Measurements from ENCODE around the gene FKBP2.
"Not testable (repeated sequence)": the region's sequence is repeated elsewhere in the genome, so short reads cannot be mapped to it uniquely, and the experiment has no call there.

Gene FKBP2

DNA sequence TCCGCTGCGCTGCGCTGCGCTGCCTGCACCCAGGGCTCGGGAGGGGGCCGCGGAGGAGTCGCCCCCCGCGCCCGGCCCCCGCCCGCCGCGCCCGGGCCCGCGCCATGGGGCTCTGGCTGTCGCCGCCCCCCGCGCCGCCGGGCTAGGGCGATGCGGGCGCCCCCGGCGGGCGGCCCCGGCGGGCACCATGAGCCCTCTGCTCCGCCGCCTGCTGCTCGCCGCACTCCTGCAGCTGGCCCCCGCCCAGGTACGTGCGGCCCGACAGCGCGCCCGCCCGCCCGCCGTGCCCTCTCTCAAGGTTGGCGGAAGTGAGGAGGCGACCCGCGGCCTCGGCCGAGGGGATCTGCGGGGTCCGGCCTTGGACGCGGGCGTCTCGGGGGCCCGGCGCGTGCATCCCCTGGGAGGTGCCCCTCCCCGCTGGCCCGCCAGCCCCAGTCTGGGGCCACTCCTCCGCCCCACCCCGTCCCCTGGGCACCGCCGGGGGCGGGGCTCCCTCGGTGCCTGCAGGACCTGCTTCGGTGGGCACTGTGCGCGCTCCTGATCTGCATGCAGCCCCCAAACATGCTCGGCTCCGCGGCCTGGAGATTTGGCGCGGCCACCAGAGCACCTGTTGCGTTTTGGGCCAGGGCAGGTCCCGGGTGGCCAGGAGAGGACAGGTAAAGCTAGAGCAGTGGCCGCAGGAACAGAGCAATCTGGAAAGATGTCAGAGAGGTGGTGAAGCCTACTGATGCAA, 6.1 kb upstream of the FKBP2 start:
- DNase-seq (ENCODE audit: low read depth) = no peak

DNA sequence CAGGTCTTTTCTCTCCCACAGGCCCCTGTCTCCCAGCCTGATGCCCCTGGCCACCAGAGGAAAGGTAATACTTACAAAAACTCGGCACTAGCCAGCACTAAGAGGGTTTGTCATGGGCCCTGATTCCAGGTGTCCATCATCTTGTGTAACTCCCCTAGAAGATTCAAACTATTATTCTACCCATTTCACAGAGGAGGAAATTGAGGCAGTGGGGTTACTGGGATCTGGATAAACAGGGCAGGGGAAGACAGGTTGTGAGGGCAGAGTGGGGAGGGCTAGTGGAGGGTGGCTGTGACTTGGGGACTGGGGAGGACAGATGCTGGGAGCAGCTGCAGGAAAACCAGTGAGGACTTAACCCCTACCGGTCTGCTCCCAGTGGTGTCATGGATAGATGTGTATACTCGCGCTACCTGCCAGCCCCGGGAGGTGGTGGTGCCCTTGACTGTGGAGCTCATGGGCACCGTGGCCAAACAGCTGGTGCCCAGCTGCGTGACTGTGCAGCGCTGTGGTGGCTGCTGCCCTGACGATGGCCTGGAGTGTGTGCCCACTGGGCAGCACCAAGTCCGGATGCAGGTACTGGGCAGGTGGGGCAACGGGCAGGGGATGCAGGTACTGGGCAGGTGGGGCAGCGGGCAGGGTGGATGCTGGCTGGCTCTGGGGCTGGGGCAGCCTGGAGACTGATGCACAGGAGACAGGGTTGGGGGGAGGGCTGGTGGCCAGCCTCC, 5.3 kb upstream of the FKBP2 start:
- no peak for DNase-seq (ENCODE audit: low read depth)

DNA sequence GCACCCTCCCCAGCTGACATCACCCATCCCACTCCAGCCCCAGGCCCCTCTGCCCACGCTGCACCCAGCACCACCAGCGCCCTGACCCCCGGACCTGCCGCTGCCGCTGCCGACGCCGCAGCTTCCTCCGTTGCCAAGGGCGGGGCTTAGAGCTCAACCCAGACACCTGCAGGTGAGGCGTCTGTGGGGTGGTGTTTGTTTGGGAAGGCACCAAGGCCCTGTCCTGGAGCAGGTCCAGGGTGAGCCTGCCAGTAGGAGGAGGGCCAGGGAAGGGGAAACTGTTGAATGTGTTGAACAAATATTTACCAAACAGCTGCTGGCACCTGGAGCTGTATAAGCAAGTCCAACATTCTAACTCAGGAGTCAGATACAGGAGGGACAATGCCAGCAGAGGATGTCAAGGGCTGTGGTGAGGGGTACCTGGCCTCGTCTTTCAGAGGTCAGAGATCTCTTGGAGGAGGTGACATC, 3.4 kb upstream of the FKBP2 start:
- DNase-seq (ENCODE audit: low read depth) = no peak

DNA sequence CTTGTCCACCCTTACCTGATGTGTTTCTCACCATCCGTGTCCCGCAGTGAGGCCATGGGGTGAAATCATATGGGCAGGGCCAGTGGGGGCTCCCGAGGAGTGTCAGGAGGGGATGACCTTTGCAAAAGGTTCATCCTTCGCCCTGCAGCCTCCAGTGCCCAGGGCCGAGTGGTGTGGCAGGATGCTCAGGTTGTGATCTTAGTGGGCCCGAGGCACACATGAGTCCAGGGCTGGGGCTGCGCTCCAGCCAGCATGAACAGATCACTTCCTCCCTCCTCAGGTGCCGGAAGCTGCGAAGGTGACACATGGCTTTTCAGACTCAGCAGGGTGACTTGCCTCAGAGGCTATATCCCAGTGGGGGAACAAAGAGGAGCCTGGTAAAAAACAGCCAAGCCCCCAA, 2.8 kb upstream of the FKBP2 start:
- DNase-seq (ENCODE audit: low read depth) = no peak

DNA sequence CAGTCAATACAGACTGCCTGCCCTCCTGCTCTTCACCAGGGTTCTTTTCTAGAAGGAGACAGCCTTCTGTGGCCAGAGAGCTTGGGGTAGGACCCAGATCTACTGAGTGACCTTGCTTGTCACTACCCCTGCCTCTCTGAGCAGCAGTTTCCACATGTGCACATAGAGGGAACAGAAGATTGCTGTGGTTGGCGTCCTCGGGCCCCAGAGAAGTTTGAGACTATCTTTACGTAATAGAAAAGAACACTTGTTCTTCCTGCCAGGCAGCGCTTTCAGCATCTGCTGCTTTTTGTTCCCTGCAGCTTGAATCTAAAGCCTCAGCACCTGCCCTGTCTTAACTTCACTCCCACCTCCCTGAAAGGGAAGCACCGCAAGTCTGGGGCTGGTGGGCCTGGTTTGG, 1.9 kb upstream of the FKBP2 start:
- DNase-seq (ENCODE audit: low read depth) = no peak

DNA sequence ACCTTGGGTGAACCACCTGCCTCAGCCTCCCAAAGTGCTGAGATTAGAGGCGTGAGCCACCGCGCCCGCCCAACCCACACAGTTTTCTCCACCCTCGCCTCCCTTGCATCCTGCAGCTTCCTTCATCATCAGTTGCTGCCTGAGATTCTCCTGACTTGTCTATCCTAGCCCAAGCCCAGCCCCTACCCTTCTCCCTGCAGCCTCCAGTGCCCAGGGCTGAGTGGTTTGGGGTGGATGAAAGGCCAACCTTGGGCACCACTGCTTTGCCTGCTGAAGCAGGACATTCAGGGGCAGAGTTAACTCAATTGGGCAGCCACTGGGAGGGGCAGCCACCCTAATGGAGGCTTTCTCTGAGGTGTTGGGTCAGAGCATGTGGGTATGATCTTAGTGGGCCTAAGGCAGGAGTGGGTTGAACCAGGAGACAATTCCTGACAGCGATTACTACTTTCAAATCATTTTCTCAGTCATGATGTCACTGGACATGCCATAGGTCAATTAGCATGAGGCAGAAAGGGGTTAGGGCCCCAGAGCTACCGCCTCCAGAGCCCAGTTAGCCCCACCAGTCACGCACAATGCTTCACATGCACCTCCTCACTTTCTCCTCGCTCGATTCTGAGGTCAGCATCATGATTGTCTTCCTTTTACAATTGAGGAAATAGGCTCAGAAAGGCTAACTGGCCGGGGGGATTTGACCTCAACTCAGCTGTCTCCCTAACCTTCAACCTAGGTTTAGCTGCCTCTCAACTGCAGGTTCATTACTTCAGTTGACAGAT, 1.0 kb upstream of the FKBP2 start:
- no peak for DNase-seq (ENCODE audit: low read depth)

DNA sequence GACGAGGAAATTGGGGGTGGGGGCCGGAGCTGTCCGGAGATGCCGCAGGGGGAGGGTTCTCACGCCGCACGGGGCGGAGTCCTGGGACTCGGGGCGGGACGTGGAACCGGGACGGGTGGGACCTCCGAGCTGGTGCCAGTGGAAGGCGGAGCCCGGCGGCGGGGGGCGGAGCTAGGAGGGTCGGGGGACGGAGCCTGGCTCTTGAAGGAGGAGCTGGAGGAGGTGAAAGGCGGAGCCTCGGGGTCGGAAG, 271 bp downstream of the FKBP2 start:
- no peak for DNase-seq (ENCODE audit: low read depth)

DNA sequence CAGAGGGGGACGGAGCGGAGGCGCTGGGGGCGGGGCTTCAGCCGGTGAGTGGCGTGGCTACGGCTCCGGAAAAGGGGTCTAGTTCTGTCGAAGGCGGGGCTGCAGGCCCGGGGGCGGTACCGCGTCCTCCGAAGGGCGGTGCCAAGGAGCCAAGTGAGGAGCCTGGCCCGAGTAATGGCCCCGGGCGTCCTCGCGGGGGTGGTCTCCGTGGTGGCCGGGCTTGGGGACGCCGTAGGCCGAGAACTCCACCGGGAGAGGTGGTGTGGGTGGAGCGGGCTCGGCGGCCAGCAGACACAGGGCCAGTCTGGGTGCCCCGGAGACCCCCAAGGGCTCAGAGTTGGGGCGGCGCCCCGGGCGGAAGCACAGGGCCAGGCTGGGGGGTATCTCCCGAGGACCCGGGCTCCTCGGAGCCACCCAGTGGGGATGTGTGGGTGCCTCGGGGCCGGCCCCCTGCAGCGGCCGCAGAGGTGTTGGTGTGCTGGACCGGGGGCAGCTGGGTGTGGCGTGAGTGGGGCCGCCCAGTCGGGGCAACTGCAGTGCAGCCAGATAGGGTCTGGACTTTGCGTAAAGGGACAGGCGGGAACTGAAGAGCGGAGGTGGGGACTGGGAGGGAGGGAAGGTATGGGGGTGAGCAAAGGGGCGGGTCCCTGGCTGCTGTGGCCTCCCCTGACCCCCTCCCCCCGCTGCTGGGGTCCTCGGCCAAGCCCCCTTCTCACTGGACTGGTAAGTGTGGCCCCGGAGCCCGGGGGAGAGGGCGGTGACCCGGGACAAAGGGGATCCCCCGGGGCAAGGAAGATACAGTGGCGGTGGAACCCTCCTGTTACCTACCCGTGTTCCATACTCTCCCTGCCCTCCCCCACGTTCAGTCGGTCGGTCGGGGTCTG, 838 bp downstream of the FKBP2 start:
- peak; percentile 96 for DNase-seq (ENCODE audit: low read depth)

DNA sequence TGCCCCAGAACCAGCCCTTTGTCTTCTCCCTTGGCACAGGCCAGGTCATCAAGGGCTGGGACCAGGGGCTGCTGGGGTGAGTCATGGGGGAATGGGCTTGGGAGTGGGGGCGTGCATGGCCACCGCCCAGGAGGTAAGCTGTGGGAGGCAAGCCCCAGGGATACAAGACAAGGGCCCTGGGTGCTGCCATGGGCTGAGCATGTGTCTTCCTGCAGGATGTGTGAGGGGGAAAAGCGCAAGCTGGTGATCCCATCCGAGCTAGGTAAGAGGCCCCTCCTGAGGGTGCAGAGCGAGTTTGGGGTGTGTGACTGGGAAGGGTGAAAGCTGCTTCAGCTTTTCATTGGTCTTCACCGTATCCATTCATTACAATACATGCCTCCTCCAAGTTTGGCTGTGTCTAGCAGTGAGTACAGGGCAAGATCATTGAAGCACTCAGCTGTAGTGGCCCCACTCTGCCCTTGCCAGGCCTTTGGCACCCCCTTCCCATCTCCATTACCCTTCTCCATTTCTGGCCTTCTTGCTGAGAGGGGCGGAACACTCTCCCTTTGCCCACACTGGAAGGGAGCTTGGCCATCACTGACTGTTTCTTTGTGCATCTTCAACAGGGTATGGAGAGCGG, 2.5 kb downstream of the FKBP2 start:
- DNase-seq (ENCODE audit: low read depth) = no peak

DNA sequence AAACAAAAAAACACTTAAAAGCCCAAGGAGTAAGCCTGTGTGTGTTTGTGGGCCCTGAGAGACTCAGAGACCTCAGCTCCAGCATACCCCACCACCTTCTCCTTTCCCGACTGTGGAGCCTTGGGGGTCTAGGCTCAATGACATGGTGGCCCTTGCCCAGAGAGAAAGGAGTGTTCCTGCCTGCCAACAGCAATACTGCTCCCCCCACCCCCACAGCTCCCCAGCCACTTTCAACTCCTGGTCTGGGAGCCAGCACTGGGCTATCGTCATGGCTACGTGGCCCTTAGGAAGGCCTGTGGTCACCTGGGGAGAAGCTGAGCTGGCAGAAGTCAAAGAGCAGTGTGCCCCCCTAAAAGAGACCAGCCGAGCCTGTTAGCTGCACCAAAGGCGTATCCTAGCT, 3.2 kb downstream of the FKBP2 start:
- no peak for DNase-seq (ENCODE audit: low read depth)

DNA sequence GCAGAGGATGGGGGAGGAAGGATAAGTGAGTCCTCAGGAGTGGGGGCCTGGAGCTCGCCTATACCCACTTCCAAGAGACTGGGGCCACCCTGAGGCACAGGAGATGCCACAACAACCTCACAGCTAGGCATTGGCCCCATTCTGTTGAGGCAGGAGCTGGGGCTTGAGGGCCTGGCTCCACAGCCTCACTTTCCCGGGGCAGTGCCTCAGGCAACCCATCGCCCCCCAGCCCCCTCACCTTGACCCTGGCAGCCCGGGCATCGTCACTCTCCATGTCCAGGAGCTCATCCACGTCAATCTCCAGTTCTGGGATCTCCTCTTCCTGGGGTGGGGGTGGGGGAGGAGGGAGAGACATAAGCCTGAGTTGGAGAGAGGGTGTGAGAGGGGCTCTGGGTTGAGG, 4.1 kb downstream of the FKBP2 start:
- DNase-seq (ENCODE audit: low read depth) = no peak

DNA sequence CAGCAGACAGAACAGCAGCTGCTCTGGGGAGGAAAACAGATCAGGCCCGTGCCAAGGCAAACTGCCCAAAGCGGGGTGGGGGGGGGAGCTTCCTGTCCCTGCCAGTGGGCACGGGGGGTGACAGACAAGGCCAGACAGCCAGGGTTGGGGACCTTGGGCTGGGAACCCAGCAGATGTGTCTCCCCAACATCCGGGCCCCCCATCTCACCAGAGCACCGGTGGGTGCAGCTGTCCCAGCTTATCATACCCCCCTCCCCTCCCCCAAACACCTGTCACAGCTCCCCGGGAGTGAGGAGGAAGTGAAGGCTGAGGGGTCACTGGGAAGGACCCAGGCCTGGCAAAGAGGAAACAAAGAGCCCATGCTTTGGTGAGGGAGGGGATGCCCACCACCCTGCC, 4.5 kb downstream of the FKBP2 start:
- DNase-seq (ENCODE audit: low read depth) = no peak

DNA sequence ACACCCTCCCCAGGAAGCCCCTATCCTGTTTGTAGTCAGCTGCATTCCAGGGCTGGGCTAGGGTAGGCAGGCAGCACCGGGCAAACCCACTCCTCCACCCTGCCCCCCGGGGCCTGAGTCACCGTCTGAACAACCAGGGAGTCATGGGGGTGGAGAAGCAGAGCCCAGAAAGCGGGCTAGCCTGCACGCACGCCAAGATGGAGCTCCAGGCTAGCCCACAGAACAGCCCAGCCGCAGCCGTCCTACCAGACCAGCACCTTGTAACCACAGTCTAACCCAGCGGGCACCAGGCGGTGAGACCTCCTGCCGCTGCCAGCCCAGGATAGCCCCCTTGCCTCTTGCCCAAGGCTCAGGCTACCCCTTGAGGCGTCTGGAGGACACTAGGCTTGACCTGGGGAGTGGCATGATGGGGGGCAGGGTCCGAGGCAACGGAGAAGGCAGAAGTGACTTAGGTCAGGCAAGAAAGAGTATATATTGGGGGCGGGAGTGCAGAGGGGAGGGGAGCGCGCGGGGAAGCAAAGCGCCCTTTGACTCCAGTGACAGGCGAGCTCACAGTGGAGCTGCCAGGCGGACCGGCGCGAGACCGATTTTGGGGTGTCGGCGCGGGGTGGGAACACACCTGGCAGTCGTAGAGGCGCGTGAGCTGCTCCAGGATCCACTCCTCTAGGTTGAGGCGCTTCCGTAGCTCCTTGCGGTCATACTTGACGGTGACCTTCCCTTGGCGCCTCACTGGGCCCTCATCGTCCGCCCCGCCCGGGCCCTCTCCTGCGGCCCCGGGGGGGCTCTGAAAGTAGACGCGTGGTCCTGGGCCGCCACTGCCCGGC, 5.1 kb downstream of the FKBP2 start:
- peak; percentile 70 for DNase-seq (ENCODE audit: low read depth)

DNA sequence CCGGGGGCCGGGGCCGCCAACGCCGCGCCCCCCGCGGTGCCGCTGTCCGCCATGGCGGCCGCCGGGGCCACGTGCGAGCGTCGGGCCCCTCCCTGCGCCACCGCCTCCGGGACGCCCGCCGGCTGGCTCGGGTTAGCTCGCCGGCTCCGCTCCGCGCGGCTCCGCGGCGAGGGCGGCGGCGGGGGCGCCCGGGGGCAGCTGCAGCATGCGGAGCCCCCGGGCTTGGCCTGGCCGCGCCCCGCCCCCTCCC, 5.7 kb downstream of the FKBP2 start:
- not testable (repeated sequence) for DNase-seq (ENCODE audit: low read depth)

DNA sequence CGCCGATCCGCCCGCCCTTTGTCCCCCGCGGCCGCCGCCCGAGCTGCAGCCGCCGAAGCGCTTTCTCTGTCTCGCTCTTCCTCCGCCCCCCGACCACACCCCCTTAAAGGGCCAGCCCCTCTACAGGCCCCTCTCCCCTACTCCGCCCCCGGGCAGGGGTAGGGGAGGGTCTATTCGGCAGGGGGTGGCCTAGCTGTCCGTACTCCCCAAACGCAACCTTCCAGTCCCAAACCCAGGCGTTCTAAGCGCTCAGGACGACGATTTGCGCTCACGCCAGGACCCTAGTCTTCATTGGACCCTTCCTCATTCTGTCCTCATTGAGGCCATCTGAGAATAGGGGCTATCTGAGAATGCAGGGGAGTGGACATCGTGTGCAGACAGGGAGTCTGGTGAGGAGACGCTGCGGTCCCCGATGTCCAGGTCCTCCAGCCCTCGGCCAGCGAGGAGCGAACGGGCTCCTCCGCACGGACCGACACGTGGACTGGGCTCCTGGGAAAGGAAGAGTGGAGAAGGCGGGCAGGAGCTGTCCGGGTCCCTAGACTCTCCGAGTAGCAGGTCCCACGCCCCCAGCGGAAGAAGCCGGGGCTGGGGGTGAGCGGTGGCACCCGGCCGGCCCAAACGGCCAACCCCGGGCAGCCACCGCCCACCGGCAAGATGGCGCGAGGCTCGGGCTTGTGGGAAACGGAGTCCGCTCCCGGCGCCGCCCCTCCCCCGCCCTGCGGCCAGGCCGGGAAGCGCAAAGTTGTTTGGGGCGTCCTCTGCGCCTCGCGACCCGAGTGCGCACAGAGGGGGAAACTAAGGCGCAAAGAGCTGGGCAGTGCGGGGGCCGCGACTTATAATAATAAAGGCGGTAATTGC, 6.2 kb downstream of the FKBP2 start, which contains the start of gene PPP1R14B:
Gene PPP1R14B (minus strand): TSS at position 73 of the 858 bp plus-strand sequence. CDS start 270 bp downstream, outside the sequence.
- DNase-seq (ENCODE audit: low read depth) = no peak

DNA sequence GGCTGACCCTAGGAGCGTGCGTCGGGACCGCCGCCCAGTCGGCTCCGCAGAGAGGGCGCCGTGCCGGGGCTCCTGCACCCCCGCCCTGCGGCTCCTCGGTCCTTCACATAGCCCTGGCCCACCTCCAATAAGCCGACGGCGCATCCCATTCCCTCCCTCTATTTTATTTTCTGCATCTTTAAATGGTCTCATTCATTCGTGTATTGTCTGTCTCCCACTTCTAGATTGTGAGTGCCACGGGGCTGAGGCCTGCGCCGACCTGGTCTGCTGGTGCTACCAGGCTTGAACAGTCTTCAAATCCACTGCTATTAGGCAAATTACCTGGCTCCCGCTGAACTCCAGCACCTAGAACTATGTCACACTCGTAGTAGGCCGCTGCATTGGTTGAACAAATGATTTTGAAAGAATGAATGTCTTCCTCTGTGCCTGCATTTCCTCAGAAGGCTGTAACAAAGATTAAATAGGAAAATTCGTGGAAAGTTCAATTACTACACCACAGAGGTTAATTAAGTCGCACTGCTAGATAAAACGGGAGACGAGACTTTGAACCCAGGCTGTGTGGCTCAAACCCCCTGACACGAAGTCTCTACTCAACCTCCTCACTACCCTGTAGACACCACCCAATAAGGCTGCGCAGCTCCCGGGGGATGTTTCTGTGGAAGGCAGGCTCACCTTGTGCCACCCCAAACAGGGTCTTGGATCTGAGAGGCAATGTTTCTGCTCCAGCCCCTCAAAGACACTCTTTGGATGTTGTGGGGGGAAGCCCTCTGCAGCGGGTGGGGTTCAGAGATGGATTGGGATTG, 7.0 kb downstream of the FKBP2 start:
- no peak for DNase-seq (ENCODE audit: low read depth)

DNA sequence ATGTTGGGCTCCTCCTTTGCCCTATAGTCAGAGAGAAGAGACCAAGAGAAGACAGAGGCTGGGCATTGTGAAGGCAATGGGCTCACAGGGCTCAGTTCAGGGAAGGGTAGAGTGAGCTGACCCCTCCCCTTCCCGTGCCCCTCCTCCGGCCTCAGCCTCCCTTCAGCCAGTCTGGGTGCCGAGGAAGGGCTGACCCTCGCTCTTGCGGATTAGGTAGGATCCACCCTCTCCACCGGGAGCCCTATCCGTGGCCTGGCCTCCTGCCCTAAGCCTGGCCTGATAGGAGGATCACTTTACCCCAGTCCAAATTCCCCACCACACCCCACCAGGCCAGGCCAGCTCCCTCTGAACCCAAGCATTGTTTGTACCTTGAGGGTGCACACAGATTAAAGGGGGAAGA, 7.7 kb downstream of the FKBP2 start:
- no peak for DNase-seq (ENCODE audit: low read depth)

DNA sequence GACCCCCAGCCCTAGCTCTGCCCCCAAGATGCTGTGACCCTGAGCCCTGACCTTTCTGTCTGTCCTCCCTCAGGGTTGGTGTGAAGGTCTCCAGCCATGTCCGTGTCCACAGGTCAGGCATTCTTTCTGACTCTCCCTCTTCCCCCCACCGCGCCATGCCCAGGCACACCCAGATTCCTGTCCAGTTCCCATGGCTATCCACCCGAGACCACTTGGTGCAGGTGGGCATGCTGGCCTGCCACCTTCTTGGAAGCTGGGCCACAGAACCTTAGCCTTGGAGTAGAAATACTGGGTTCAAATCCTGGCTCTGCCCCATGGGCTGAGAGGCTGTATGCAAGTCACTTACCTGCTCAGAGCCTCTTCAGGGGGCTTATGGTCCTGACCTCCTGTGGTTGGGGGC, 8.1 kb downstream of the FKBP2 start:
- no peak for DNase-seq (ENCODE audit: low read depth)
